Retinal pigment epithelial cell (primary cell): ENCODE measurements around the gene RGS6.

Source experiments
- DNase-seq: peaks from one replicate; pipeline ENCODE4 v3.0.0-alpha.2; 2010; ENCODE audit warnings: low read depth
- H3K4me3 ChIP-seq: 2 replicates; pipeline ENCODE4 v1.5.1; 2011; ENCODE audit warnings: mild to moderate bottlenecking, low read length, control low read depth, moderate library complexity
- CTCF ChIP-seq: conservative IDR thresholded peaks from 2 replicates; pipeline ENCODE4 v1.5.1; 2011; ENCODE audit warnings: low read depth, low read length, control low read depth, inconsistent platforms

The RGS6 gene

GRCh38 chr14:72555609-72556000 lies 623.4 kb downstream of the RGS6 start:
- TF ChIP-seq CTCF: no peak
- DNase-seq: no peak
- H3K4me3 ChIP-seq: no peak overlapping the region

GRCh38 chr14:72557671-72558070 lies 625.4 kb downstream of the RGS6 start:
- TF ChIP-seq CTCF: no peak
- H3K4me3 ChIP-seq: no peak overlapping the region
- no peak for DNase-seq

- TF ChIP-seq CTCF: no peak
- DNase-seq: peak; percentile 71
- H3K4me3 ChIP-seq: no peak overlapping the region
These were observed 626.5 kb downstream of the RGS6 start for GRCh38 chr14:72558721-72559120.

- DNase-seq: peak; percentile 40
- TF ChIP-seq CTCF: no peak
- no peak overlapping the region for H3K4me3 ChIP-seq
These were observed 627.0 kb downstream of the RGS6 start for GRCh38 chr14:72559202-72559601.

- no peak for DNase-seq
- TF ChIP-seq CTCF: no peak
- no peak overlapping the region for H3K4me3 ChIP-seq
These were observed 627.5 kb downstream of the RGS6 start for GRCh38 chr14:72559669-72560255.

- TF ChIP-seq CTCF: no peak
- H3K4me3 ChIP-seq: no peak overlapping the region
- no peak for DNase-seq
These were observed 628.1 kb downstream of the RGS6 start for GRCh38 chr14:72560331-72560730.

GRCh38 chr14:72560889-72561493 lies 628.8 kb downstream of the RGS6 start:
- no peak for TF ChIP-seq CTCF
- no peak overlapping the region for H3K4me3 ChIP-seq
- DNase-seq: no peak
